Large intestine (tissue), 12 donors: ENCODE results near the gene NDUFB1. TPM values are rescaled to one million over a fixed set of nuclear protein-coding genes. Genes with fewer than 3 reads are reported as not detected.

Source experiments
- DNase-seq, 2 donors: peaks; one replicate each; pipeline versions ENCODE4 v3.0.0 to v3.0.0-alpha.2; 2013
- H3K27ac ChIP-seq: one replicate; pipeline ENCODE4 v1.5.1; 2013; ENCODE audit warnings: low read length
- H3K27me3 ChIP-seq: 2 replicates; pipeline ENCODE4 v1.6.1; 2013; ENCODE audit warnings: low read length; ENCODE audit not compliant: control insufficient read depth, insufficient read depth
- H3K36me3 ChIP-seq: 2 replicates; pipeline ENCODE4 v1.6.1; 2013; ENCODE audit warnings: low read length; ENCODE audit not compliant: control insufficient read depth, insufficient read depth
- H3K4me1 ChIP-seq: one replicate; pipeline ENCODE4 v1.6.1; 2013; ENCODE audit warnings: low read length; ENCODE audit not compliant: control insufficient read depth, insufficient read depth
- H3K4me3 ChIP-seq: one replicate; pipeline ENCODE4 v1.5.1; 2013; ENCODE audit warnings: low read length
- H3K9me3 ChIP-seq: one replicate; pipeline ENCODE4 v1.6.1; 2013; ENCODE audit warnings: mild to moderate bottlenecking, low read depth, low read length, moderate library complexity; ENCODE audit not compliant: control insufficient read depth
- WGBS: methylation state at CpG from one replicate; pipeline ENCODE4 v1.1.5; 2013; ENCODE audit warnings: low lambda C conversion rate; ENCODE audit not compliant: insufficient coverage; 5-methylcytosine and 5-hydroxymethylcytosine counted together
- long read RNA-seq, 11 donors: transcript quantifications; one replicate each; lab custom pipeline, GENCODE V29; 2026
- polyA plus RNA-seq: library from polyadenylated mRNA; unstranded; fragments of 120-200 nt; gene quantifications from one replicate; pipeline ENCODE4 v1.2.1, GENCODE V29; 2013

The NDUFB1 gene
- polyA plus RNA-seq = 246 TPM
- long read RNA-seq, donor 1, transcript NDUFB1-201 (3 exons, 528 nt) = major isoform, 89 of 111 reads
- long read RNA-seq, donor 1, transcript NDUFB1-203 (2 exons, 1,333 nt) = minor isoform, 19 of 111 reads
- long read RNA-seq, donor 1, partial matches to known transcripts = 0 of 111 reads
- long read RNA-seq, donor 1, other reads (novel, unspliced or antisense) = 0 of 111 reads
- long read RNA-seq, donor 2, transcript NDUFB1-201 (3 exons, 528 nt) = major isoform, 175 of 224 reads
- long read RNA-seq, donor 2, transcript NDUFB1-203 (2 exons, 1,333 nt) = minor isoform, 48 of 224 reads
- long read RNA-seq, donor 2, partial matches to known transcripts = 0 of 224 reads
- long read RNA-seq, donor 2, other reads (novel, unspliced or antisense) = 0 of 224 reads
- long read RNA-seq, donor 3 = 0 reads
- long read RNA-seq, donor 4, transcript NDUFB1-201 (3 exons, 528 nt) = major isoform, 18 of 19 reads
- long read RNA-seq, donor 4, partial matches to known transcripts = 0 of 19 reads
- long read RNA-seq, donor 4, other reads (novel, unspliced or antisense) = 0 of 19 reads
- long read RNA-seq, donor 5, transcript NDUFB1-201 (3 exons, 528 nt) = major isoform, 87 of 104 reads
- long read RNA-seq, donor 5, transcript NDUFB1-203 (2 exons, 1,333 nt) = minor isoform, 14 of 104 reads
- long read RNA-seq, donor 5, partial matches to known transcripts = 0 of 104 reads
- long read RNA-seq, donor 5, other reads (novel, unspliced or antisense) = 0 of 104 reads
- long read RNA-seq, donor 6, transcript NDUFB1-201 (3 exons, 528 nt) = major isoform, 94 of 155 reads
- long read RNA-seq, donor 6, transcript NDUFB1-203 (2 exons, 1,333 nt) = minor isoform, 61 of 155 reads
- long read RNA-seq, donor 6, partial matches to known transcripts = 0 of 155 reads
- long read RNA-seq, donor 6, other reads (novel, unspliced or antisense) = 0 of 155 reads
- long read RNA-seq, donor 7, transcript NDUFB1-203 (2 exons, 1,333 nt) = minor isoform, 29 of 107 reads
- long read RNA-seq, donor 7, transcript NDUFB1-201 (3 exons, 528 nt) = major isoform, 76 of 107 reads
- long read RNA-seq, donor 7, partial matches to known transcripts = 0 of 107 reads
- long read RNA-seq, donor 7, other reads (novel, unspliced or antisense) = 0 of 107 reads
- long read RNA-seq, donor 8, transcript NDUFB1-202 (4 exons, 454 nt) = minor isoform, 6 of 319 reads
- long read RNA-seq, donor 8, transcript NDUFB1-203 (2 exons, 1,333 nt) = minor isoform, 66 of 319 reads
- long read RNA-seq, donor 8, transcript NDUFB1-201 (3 exons, 528 nt) = major isoform, 240 of 319 reads
- long read RNA-seq, donor 8, partial matches to known transcripts = 7 of 319 reads
- long read RNA-seq, donor 8, other reads (novel, unspliced or antisense) = 0 of 319 reads
- long read RNA-seq, donor 9, transcript NDUFB1-201 (3 exons, 528 nt) = major isoform, 240 of 310 reads
- long read RNA-seq, donor 9, transcript NDUFB1-202 (4 exons, 454 nt) = minor isoform, 5 of 310 reads
- long read RNA-seq, donor 9, transcript NDUFB1-203 (2 exons, 1,333 nt) = minor isoform, 64 of 310 reads
- long read RNA-seq, donor 9, partial matches to known transcripts = 0 of 310 reads
- long read RNA-seq, donor 9, other reads (novel, unspliced or antisense) = 0 of 310 reads
- long read RNA-seq, donor 10, transcript NDUFB1-201 (3 exons, 528 nt) = major isoform, 170 of 243 reads
- long read RNA-seq, donor 10, transcript NDUFB1-202 (4 exons, 454 nt) = minor isoform, 7 of 243 reads
- long read RNA-seq, donor 10, transcript NDUFB1-203 (2 exons, 1,333 nt) = minor isoform, 45 of 243 reads
- long read RNA-seq, donor 10, partial matches to known transcripts = 7 of 243 reads
- long read RNA-seq, donor 10, other reads (novel, unspliced or antisense) = 14 of 243 reads
- long read RNA-seq, donor 11, transcript NDUFB1-202 (4 exons, 454 nt) = minor isoform, 6 of 153 reads
- long read RNA-seq, donor 11, transcript NDUFB1-201 (3 exons, 528 nt) = major isoform, 110 of 153 reads
- long read RNA-seq, donor 11, transcript NDUFB1-203 (2 exons, 1,333 nt) = minor isoform, 37 of 153 reads
- long read RNA-seq, donor 11, partial matches to known transcripts = 0 of 153 reads
- long read RNA-seq, donor 11, other reads (novel, unspliced or antisense) = 0 of 153 reads

- Histone ChIP-seq H3K4me3 (peak within 1 kb of the TSS; percentile 97), H3K27ac (peak within 1 kb of the TSS; percentile 85), H3K27me3 (no peaks in the 10 kb centered on the region), H3K36me3 (peaks cover 9% of the 10 kb centered on the region), H3K9me3 (no peaks in the 10 kb centered on the region), H3K4me1 (peaks cover 5% of the 10 kb centered on the region)
- DNase-seq = peak; percentile 62 to 90
- WGBS = no CpG with 5 or more reads among the region's 55 CpGs
These were observed at the start of gene NDUFB1, which contains the start of gene CPSF2 for GRCh38 chr14:92121670-92122350. Gene NDUFB1 (minus strand): TSS chr14:92121706. CDS start chr14:92117637, 4,069 bp downstream. Gene CPSF2 (plus strand): TSS chr14:92121969. CDS start chr14:92130985, 9,016 bp downstream.

GRCh38 chr14:92164958-92165357, 43.5 kb upstream of the NDUFB1 start:
- Histone ChIP-seq H3K27ac (no peak overlapping the region), H3K4me1 (no peaks in the 10 kb centered on the region), H3K9me3 (no peaks in the 10 kb centered on the region), H3K36me3 (peaks cover 21% of the 10 kb centered on the region), H3K4me3 (no peak overlapping the region), H3K27me3 (no peaks in the 10 kb centered on the region)
- DNase-seq = no peak
- WGBS = 90% methylated on average over 2 of the region's 2 CpGs

- no peak overlapping the region for H3K27ac ChIP-seq
- peaks cover 43% of the 10 kb centered on the region for H3K36me3 ChIP-seq
These were observed 40.0 kb upstream of the NDUFB1 start for GRCh38 chr14:92161521-92161920.

GRCh38 chr14:92160619-92161018, 39.1 kb upstream of the NDUFB1 start:
- peaks cover 44% of the 10 kb centered on the region for H3K36me3 ChIP-seq

More at GRCh38 chr14:92161521-92161920, 40.0 kb upstream of the NDUFB1 start:
- WGBS = 90% methylated on average over 2 of the region's 3 CpGs
- H3K4me3 ChIP-seq = no peak overlapping the region
- H3K27me3 ChIP-seq = no peaks in the 10 kb centered on the region
- no peaks in the 10 kb centered on the region for H3K4me1 ChIP-seq
- no peak for DNase-seq
- no peaks in the 10 kb centered on the region for H3K9me3 ChIP-seq

GRCh38 chr14:92154283-92154942, 32.9 kb upstream of the NDUFB1 start:
- WGBS = 84% methylated on average over 2 of the region's 3 CpGs
- H3K36me3 ChIP-seq = peaks cover 40% of the 10 kb centered on the region
- no peaks in the 10 kb centered on the region for H3K27me3 ChIP-seq
- H3K9me3 ChIP-seq = no peaks in the 10 kb centered on the region
- no peak overlapping the region for H3K4me3 ChIP-seq
- no peak overlapping the region for H3K27ac ChIP-seq
- DNase-seq = no peak
- H3K4me1 ChIP-seq = no peaks in the 10 kb centered on the region

More at GRCh38 chr14:92160619-92161018, 39.1 kb upstream of the NDUFB1 start:
- Histone ChIP-seq H3K27me3 (no peaks in the 10 kb centered on the region), H3K4me1 (no peaks in the 10 kb centered on the region), H3K27ac (no peak overlapping the region), H3K4me3 (no peak overlapping the region), H3K9me3 (no peaks in the 10 kb centered on the region)
- no peak for DNase-seq
- WGBS = 66% methylated on average over 2 of the region's 4 CpGs

GRCh38 chr14:92153581-92153980, 32.1 kb upstream of the NDUFB1 start:
- no CpG with 5 or more reads among the region's 1 CpG for WGBS
- H3K27ac ChIP-seq = no peak overlapping the region
- no peak overlapping the region for H3K4me3 ChIP-seq
- H3K4me1 ChIP-seq = no peaks in the 10 kb centered on the region
- no peak for DNase-seq
- H3K9me3 ChIP-seq = no peaks in the 10 kb centered on the region
- peaks cover 39% of the 10 kb centered on the region for H3K36me3 ChIP-seq
- H3K27me3 ChIP-seq = no peaks in the 10 kb centered on the region

GRCh38 chr14:92144708-92145107, 23.2 kb upstream of the NDUFB1 start:
- H3K4me1 ChIP-seq = no peaks in the 10 kb centered on the region
- no peaks in the 10 kb centered on the region for H3K9me3 ChIP-seq
- WGBS = no CpG with 5 or more reads among the region's 2 CpGs
- H3K36me3 ChIP-seq = peaks cover 63% of the 10 kb centered on the region
- no peak for DNase-seq
- no peaks in the 10 kb centered on the region for H3K27me3 ChIP-seq
- H3K4me3 ChIP-seq = no peak overlapping the region
- no peak overlapping the region for H3K27ac ChIP-seq

- no peaks in the 10 kb centered on the region for H3K4me1 ChIP-seq
- no peak overlapping the region for H3K27ac ChIP-seq
- peaks cover 61% of the 10 kb centered on the region for H3K36me3 ChIP-seq
- no peak overlapping the region for H3K4me3 ChIP-seq
- no peaks in the 10 kb centered on the region for H3K27me3 ChIP-seq
- no peak for DNase-seq
- H3K9me3 ChIP-seq = no peaks in the 10 kb centered on the region
- 93% methylated on average over 2 of the region's 3 CpGs for WGBS
These were observed 22.5 kb upstream of the NDUFB1 start for GRCh38 chr14:92143962-92144361.
